ENCODE data around the gene MMP20.
"Not testable (repeated sequence)": the region's sequence is repeated elsewhere in the genome, so short reads cannot be mapped to it uniquely, and the experiment has no call there.

Gene MMP20, protein sequence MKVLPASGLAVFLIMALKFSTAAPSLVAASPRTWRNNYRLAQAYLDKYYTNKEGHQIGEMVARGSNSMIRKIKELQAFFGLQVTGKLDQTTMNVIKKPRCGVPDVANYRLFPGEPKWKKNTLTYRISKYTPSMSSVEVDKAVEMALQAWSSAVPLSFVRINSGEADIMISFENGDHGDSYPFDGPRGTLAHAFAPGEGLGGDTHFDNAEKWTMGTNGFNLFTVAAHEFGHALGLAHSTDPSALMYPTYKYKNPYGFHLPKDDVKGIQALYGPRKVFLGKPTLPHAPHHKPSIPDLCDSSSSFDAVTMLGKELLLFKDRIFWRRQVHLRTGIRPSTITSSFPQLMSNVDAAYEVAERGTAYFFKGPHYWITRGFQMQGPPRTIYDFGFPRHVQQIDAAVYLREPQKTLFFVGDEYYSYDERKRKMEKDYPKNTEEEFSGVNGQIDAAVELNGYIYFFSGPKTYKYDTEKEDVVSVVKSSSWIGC
- total RNA-seq: 0 reads per million in 2 donors

DNA sequence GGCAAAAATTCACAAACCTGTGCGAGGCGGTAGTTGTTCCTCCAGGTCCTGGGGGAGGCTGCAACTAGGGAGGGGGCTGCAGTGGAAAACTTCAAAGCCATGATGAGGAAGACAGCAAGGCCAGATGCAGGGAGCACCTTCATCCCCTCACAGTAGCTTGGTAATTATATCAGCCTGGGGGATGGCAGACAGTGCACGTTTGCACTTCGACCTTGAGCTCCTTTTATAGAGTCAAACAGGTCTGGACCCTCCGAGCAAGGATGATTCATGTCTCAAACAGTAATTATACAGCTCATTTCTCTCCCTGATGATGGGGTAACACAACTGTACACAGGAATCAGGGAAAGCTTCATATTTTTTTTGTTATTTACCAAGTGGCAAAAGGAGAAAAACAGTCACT, at the start of gene MMP20:
Gene MMP20 (minus strand): TSS at position 156 of the 400 bp plus-strand sequence. CDS start 13 bp downstream, at position 143.
- DNase-seq: no peak

DNA sequence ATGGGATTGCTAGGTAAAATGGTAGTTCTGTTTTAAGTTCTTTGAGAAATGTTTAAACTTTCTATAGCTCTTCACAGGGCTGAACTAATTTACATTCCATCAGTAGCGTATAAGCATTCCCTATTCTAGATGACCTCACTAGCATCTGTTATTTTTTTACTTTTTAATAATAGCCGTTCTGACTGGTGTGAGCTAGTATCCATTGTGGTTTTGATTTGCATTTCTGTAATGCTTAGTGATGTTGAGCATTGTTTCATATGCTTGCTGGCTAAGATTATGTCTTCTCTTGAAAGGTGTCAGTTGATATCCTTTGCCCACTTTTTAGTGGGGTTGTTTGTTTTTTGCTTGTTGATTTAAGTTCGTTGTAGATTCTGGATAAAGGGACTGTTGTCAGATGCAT, 44.5 kb upstream of the MMP20 start:
- no peak for DNase-seq

DNA sequence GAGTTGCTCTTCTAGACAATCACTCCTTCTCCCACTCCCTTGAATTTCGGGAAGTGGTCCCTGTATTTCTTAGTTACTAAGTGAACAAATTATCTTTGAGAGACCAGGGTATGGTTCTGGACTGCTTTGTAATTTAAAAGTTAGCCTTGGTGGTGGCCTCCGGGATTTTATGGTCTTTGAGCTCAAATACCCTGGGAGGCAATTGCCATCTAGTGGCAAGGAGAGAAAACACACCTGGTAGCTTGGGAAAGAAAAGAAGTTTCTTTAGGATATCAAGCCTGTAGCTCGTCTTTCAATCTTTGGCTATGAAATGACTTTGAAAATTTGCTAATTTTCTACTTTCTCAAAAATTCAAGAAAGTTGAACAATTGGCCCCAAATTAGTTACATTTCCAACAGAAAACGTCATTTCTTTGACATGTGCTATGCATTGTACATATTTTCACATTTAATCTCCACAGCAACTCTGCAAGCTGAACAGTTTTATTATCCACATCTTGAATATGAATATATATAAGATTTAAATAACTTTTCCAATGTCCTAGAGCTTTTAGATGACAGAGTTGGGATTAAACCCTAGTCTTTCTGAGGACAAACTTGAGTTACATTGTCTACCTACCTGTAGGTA, 41.3 kb upstream of the MMP20 start:
- DNase-seq: no peak

DNA sequence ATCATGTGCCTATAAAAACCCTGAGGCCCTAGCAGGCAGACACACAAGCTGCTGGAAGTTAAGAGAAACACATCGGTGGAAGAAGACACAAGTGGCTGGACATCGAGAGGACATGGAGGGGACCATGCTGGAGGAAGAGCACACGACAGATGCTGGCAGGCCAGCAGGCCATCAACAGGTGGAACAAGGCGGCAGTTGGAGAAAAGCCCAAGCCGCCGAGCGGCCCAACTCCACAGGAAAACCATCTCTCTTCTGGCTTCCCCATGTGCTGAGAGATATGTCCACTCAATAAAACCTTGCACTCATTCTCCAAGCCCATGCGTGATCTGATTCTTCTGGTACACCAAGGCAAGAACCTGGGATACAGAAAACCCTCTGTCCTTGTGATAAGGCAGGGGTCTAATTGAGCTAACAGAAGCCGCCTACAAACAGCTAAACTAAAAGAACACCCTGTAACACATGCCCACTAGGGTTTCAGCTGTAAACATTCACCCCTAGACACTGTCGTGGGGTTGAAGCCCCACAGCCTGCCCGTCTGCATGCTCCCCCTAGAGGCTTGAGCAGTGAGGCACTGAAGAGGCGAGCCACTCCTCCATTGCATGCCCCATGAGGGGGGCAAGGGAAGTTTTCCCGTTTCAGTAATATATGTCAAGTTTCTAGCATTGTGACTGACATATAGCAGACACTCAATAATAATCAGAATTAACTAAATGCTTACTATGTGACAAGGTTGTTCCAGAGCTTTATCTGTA, 39.0 kb upstream of the MMP20 start:
- no peak for DNase-seq

DNA sequence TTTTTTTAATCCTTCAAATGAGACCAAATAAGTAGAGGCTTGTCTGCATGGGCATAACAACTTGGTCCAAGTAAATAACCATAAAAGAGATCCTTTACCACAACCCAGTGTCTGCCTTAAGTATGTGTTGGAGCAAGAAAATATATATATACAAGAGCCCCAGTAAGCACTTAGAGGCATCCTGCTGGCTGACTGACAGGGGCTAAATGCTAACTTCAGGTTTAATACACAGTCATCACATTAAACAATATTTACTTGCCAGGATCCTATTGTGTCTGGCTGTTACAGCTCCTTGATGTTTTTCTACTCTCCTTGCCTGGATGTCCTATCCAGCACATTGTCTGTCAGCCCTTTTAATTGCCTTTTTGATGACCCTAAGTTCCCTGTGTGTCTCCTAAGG, 37.5 kb upstream of the MMP20 start:
- no peak for DNase-seq

DNA sequence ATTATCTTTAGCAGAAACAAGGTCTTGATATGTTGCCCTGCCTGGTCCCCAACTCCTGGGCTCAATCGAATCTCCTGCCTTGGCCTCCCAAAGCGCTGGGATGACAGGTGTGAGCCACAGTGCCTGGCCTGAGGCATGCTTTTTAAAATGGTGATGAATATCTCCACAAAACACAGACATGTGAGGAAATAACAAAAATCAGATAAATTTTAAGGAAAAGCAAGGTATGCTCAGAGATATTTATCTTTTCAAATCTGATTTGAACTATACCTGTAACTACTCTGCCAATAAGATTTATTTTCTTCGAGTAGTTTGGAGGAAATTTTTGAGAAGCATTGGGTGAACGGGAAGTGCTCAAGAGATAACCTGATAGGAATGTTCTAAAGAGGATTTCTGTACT, 35.9 kb upstream of the MMP20 start:
- no peak for DNase-seq

DNA sequence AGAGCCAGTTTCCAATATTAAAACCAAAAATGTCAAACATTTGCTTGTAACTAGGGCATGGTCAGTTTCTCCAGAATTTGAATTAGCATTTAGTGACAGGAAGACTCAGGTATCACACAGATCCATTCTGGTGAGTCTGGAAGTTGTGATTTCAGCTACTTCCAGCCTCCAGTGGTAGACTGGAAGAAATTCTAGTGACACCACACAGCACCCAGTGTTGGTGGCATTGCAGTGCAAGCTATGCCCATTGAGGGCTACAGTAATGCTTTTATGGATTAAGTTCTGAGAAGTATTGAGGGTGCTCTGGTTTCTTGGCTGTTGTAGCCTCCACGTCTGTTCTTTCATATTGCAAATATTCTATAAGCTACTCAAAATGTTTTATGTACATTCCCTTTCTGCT, 31.4 kb upstream of the MMP20 start:
- DNase-seq: no peak

DNA sequence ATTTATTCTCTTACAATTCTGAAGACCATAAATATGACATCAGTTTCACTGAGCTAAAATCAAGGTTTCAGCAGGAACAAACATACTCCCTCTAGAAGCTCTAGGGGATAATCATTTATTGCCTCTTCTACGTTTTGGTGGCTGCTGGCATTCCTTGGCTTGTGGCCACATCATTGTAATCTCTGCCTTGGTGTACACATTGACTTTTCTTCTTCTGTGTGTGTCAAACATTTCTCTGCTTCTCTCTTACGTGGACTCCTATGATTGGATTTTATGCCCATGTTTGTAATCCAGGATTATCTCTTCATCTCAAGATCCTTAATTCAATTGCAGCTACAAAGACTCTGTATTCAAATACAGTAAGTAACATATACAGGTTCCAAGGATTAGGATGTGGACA, 30.4 kb upstream of the MMP20 start:
- DNase-seq: no peak

DNA sequence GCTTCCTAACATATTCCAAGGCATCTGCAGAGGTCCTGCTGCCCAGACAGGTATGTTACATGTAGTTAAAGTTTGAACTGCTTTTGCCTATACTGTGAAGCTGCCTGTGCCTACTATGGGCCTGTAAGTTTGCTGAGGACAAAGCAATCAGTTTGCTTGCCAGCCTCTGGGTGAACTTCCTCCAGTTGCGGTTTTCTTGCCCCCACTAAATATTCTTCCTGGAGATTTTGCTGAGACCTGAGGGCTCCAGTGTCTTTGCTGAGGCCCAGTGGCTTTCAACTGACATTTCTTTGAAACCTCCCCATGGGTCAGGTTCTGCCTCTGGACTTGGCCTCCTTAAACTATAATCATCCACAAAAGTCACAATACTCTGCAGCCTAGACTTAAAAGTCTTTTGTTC, 29.6 kb upstream of the MMP20 start:
- DNase-seq: no peak

DNA sequence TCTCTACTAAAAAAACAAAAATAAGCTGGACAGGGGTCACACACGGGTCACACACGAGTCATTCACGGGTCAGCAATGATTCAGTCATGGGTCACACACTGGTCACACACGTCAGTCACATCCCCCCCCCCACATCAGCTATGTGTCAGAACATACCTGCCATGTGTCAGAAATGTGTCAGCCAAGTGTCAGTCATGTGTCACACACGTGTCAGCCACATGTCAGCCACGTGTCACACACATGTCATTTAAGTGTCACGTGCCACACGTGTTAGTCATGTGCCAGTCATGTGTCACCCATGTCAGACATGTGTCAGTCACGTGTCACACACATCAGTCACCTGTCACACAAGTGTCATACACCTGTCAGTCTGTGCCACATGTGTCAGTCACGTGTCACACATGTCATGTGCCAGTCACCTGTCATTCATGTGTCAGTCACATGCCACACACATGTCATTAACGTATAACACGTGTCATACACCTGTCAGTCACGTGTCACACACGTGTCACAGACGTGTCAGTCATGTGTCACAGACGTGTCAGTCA, 28.7 kb upstream of the MMP20 start:
- no peak for DNase-seq

DNA sequence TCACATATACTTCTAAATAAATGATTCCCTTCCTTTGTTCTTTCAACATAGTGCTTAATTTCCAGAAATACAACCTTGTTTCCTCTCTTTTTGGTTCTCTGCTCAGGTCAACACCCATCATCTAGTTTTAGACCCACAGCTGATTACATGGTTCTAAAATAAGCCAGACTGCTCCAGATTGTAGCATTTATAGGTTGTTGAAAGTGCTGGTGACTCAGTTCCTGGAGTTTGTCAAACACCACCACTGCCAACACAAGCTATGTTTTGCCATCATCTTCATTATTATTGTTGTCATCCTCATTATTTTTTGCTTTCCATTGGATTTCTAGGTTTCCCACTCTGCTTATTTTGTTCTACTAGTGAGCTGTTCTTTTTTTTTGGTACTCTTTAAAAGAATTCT, 22.3 kb upstream of the MMP20 start:
- no peak for DNase-seq

DNA sequence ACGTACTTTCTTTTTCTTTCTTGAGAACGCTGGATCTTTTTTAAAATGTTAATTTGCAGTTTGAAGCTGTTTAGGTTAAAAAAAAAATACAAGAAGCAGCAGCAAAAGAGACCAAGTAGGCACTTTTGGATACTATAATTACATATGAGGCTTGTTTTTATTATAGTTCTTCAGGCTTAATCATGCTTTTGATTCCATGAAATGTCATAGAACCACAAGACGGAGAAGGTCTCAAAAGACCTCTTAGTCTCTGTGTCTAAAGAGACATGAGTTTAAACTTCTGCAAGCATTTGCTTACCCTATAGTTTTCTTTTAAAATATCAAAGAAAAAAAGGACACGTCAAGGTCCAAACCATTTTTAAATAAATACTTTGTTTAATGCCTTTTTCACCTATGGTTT, 18.8 kb upstream of the MMP20 start:
- DNase-seq: no peak

DNA sequence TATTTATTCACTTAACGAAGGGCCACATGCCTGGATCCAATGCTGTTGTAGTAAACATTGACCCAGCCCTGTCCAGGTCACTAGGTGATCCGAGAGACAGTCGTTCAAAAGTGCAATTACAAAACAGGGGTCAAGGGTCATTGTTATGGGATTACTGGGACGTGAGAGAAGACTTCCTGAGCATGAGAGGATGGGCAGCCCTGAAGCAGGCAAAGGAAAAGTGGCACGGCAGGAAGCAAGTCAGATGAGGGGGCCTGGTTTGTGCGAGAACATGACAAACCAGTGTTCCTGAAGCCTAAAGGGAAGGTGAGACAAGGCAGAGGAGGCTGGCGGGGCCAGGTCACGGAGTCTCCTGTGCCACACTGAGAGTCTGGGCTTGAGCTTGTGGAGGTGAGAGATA, 15.8 kb upstream of the MMP20 start:
- no peak for DNase-seq

DNA sequence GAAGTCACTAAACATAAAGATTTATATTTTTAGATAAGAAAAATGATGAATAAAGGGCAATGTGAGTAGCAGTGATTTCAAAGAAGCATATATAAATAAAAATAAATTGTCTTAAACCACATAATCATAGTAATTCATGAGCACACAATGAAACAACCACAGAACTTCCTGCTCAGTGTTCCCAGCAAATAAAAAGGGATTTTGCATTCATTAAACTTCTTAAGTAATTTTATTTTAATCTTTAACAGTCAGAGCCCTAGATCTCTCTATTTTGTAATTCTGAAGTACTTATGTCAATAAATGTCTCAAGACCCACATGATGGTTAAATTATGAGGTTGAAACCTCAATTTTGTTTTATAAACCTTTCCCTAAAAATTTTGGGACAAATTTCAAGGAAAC, 14.5 kb upstream of the MMP20 start:
- DNase-seq: no peak

DNA sequence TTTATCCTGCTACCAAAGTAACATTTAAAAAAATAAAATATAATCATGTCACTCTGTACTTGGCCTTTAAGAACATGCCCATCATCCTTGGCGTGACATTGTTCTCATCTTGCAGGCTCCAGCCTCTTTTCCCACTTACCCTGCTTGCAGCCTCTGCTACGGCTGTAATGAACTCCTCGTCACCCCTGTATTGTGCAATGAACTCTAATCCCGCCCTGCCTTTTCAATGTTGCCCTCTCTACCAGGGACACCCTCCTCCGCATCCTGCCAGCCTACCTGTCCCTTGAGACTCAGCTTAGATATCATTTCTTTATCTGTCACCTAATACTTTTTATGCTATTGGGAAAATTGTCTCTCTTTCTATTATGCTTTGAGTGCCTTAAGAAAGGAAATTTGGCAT, 12.6 kb upstream of the MMP20 start:
- DNase-seq: no peak

DNA sequence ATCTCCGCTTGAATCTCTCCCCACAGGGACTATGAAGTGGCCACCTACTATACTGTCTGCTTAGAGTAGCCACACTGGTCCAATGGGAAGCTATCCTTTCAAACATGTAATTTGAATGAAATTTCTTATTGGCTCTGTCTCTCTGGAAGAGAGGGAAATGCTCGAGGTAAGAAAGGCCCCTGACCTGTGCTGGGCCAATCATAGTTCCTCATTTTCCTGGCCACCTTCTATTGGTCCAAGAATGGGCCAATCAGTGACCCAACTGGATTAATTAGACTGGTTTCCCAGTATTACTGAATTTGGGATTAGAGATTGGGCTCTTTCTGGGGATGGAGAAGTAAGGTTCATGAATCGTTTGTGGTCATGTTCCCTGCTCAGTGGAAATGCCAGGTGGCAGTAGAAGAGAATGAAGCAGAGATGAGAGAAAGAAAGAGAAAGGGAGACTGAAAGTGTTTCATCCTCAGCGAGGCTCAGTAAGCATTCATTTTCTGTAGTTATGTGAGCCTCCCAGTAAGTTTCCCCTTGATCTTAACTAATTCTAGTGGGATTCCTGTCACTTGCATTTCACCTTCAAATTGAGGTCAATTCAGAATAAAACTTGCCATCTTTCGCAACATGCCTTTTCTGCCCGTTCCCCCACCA, 8.4 kb upstream of the MMP20 start:
- DNase-seq: no peak

DNA sequence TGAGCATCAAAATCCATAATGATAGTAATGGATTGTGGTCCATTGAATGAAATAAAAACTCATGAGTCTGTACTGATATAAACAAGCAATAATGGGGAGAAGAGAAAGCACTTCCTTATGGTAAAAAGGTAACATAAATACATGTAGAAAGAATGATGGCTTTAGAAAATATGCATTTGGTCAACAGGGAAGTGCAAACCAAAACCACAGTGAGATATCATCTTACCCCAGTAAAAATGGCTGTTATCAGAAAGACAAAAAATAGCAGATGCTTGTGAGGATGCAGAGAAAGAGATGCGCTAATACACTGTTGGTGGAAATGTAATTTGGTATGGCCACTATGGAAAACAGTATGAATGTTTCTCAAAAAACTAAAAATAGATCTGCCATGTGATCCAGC, 6.9 kb upstream of the MMP20 start:
- DNase-seq: no peak

DNA sequence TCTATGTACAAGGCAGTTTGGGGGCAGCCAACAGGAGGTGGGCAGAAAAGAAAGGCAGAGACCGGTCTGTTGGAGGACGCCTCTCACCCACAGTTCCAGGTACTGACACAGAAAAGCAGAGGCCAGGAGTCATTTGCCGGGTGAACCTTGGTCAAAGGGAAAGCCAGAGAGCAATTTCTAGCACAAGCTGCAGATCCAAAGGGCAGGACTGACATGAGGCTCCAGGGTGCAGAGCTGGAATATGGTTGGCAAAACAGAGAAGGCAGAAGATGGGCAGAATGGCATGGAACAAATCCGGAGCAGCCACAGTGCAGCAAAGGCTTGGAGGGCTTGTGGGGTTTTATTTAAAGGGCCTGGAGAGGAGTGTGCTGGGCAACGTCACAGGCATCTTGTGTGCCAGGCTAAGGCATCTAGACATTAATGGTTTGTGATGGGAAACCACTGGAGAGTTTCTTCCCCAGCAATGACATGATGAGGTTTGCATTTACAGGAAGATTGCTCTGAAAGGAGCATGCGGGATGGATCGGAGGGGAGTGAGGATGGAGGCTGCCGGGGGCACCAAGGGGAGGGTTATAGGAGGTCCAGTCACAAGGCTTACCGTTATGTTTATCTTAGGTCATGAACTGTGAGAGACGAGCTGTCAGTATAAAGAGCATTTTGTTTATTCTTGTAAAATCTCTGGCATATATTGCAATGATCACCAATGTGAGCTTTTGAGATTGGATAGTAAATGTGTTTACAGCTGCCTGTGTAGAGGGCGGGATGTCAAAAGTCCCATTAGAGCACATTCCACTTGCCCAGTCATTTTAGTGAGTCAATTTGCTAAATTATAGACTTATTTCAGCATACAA, 5.7 kb upstream of the MMP20 start:
- no peak for DNase-seq

DNA sequence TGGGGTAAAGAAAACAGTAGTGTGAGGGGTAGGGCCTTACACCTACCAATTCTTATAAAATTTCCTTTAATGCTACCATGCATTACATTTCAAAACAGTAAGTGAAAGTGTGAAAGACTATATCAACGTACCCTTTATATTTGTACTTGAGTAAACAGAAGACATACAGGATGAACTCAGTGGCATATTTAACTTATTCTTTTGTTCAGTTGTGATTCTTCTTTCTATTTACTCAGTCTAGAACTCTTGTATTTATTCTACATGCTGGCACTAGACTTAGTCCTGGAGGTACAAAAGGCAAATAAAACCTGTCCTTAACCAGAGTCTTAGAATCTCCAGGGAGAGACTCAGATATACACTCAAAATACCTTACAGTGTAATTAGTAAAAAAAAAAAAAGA, 4.8 kb upstream of the MMP20 start:
- DNase-seq: not testable (repeated sequence)

DNA sequence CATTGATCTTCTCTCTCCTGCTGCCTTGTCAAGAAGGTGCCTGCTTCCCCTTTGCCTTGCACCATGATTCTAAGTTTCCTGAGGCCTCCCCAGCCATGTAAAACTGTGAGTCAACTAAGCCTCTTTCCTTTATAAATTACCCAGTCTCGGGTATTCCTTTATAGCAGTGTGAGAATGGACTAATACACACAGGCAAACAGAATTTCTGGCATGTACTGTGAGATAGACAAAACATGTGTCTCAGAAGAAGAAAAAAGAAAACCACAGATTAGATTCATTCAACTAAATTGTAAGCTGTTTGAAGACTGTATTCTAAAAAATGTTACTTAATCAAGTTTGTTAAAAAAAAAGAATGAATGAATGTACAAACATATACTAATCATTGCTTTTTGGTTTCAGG, 1.5 kb upstream of the MMP20 start:
- no peak for DNase-seq

DNA sequence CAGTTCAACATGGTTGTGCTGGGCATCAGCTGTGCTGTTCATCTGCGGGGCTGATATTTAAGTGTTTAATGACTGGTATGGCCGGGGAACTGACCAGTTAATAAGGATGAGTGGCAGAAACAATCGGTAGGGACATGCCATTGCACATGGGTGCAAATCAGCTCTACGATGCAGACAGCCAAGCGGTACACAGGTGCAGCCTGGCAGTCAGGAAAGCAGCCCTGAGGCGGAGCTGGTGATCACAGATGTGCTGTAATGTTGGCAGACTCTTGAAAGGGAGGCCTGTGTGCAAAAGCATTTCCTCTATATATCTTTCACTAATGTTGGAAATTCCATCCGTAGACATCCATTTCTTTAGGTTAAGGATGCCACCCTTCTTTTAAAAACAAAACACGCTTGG, 1.1 kb downstream of the MMP20 start:
- no peak for DNase-seq

DNA sequence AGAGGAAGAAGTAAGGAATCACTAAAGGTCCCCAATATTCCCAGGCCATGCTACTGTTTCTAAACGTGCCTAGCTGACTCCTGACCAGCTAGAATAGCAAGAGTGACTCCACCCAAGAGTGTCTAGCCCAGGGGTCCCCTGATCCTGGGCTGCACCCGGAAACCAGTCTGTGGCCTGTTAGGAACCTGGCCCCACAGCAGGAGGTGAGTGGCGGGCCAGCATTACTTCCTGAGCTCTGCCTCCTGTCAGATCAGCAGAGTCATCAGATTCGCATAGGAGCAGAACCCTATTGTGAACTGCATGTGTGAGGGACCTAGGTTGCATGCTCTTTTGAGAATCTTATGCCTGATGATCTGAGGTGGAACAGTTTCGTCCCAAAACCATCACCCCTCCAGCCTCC, 2.0 kb downstream of the MMP20 start:
- no peak for DNase-seq

All from T-helper 9 cell (primary cell).